Measurements from ENCODE around the gene MINDY3.
A peak's percentile ranks its signal among the peaks of the same experiment; 100 is the strongest.
"Not testable (repeated sequence)": the region's sequence is repeated elsewhere in the genome, so short reads cannot be mapped to it uniquely, and the experiment has no call there.

Gene MINDY3

GRCh38 chr10:15853800-15854199 is 6.5 kb downstream of the MINDY3 start:
- no peak for DNase-seq

GRCh38 chr10:15852111-15852557 is 8.2 kb downstream of the MINDY3 start:
- DNase-seq = no peak

GRCh38 chr10:15850337-15850978 is 9.8 kb downstream of the MINDY3 start:
- DNase-seq = not testable (repeated sequence)

- no peak for DNase-seq
Measured at GRCh38 chr10:15849316-15849715, 11.0 kb downstream of the MINDY3 start.

GRCh38 chr10:15847481-15847880 is 12.8 kb downstream of the MINDY3 start:
- no peak for DNase-seq

- DNase-seq = no peak
Measured at GRCh38 chr10:15844517-15844916, 15.8 kb downstream of the MINDY3 start.

GRCh38 chr10:15843695-15844094 is 16.6 kb downstream of the MINDY3 start:
- DNase-seq = peak; percentile 64

- DNase-seq = peak; percentile 89
Measured at GRCh38 chr10:15842556-15843169, 17.6 kb downstream of the MINDY3 start.

- peak; percentile 35 for DNase-seq
Measured at GRCh38 chr10:15841696-15842095, 18.6 kb downstream of the MINDY3 start.

- no peak for DNase-seq
Measured at GRCh38 chr10:15836807-15837206, 23.5 kb downstream of the MINDY3 start.

GRCh38 chr10:15829495-15829894 is 30.8 kb downstream of the MINDY3 start:
- DNase-seq = no peak

- DNase-seq = peak; percentile 66
Measured at GRCh38 chr10:15824498-15824897, 35.8 kb downstream of the MINDY3 start.

GRCh38 chr10:15822131-15822530 is 38.2 kb downstream of the MINDY3 start:
- no peak for DNase-seq

- DNase-seq = peak; percentile 42
Measured at GRCh38 chr10:15821046-15821683, 39.1 kb downstream of the MINDY3 start.

GRCh38 chr10:15817409-15818046 is 42.8 kb downstream of the MINDY3 start:
- no peak for DNase-seq

GRCh38 chr10:15815242-15815885 is 44.9 kb downstream of the MINDY3 start:
- DNase-seq = no peak

GRCh38 chr10:15814565-15814964 is 45.7 kb downstream of the MINDY3 start:
- DNase-seq = no peak

- DNase-seq = peak; percentile 84
Measured at GRCh38 chr10:15813415-15813814, 46.9 kb downstream of the MINDY3 start.

- DNase-seq = no peak
Measured at GRCh38 chr10:15809450-15809849, 50.9 kb downstream of the MINDY3 start.

GRCh38 chr10:15808204-15808797 is 52.0 kb downstream of the MINDY3 start:
- DNase-seq = no peak

- DNase-seq = no peak
Measured at GRCh38 chr10:15805395-15806058, 54.8 kb downstream of the MINDY3 start.

- DNase-seq = no peak
Measured at GRCh38 chr10:15804109-15804508, 56.2 kb downstream of the MINDY3 start.
